OCI-LY1 (cell line): ENCODE measurements around the gene SLC25A39.

Experiments used
- H2AFZ ChIP-seq: fragments of 200-600 bp; sonication (generic), shearing (Covaris generic); 2 replicates; pipeline ENCODE4 v1.6.0; 2014; ENCODE audit warnings: antibody characterized with exemption, mild to moderate bottlenecking, low read length
- H3F3A ChIP-seq: fragments of 200-600 bp; sonication (generic), shearing (Covaris generic); 2 replicates; pipeline ENCODE4 v1.6.0; 2014; ENCODE audit warnings: mild to moderate bottlenecking, antibody characterized with exemption, low read length, moderate library complexity; ENCODE audit not compliant: insufficient read depth
- H3K27ac ChIP-seq: fragments of 200-600 bp; sonication (generic); 2 replicates; pipeline ENCODE4 v1.5.1; 2014; ENCODE audit warnings: low read length, mixed run types, mild to moderate bottlenecking, low read depth; ENCODE audit not compliant: poor library complexity, severe bottlenecking
- H3K27me3 ChIP-seq: fragments of 200-600 bp; sonication (generic); 2 replicates; pipeline ENCODE4 v1.6.0; 2014; ENCODE audit warnings: antibody characterized with exemption, mild to moderate bottlenecking, low read length, moderate library complexity; ENCODE audit not compliant: insufficient read depth
- H3K36me3 ChIP-seq: fragments of 200-600 bp; sonication (generic); 2 replicates; pipeline ENCODE4 v1.6.1; 2014; ENCODE audit warnings: mild to moderate bottlenecking, antibody characterized with exemption, low read length, moderate library complexity, mixed read lengths; ENCODE audit not compliant: insufficient read depth
- H3K4me1 ChIP-seq: fragments of 200-600 bp; sonication (generic); 2 replicates; pipeline ENCODE4 v1.5.1; 2014; ENCODE audit warnings: mild to moderate bottlenecking, low read length, moderate library complexity; ENCODE audit not compliant: insufficient read depth, severe bottlenecking
- H3K4me2 ChIP-seq: fragments of 200-600 bp; sonication (generic), shearing (Covaris generic); 2 replicates; pipeline ENCODE4 v1.6.1; 2014; ENCODE audit warnings: low read length
- H3K4me3 ChIP-seq: fragments of 200-600 bp; sonication (generic); 2 replicates; pipeline ENCODE4 v1.5.1; 2014; ENCODE audit warnings: low read length, low read depth, mild to moderate bottlenecking, mixed read lengths; ENCODE audit not compliant: poor library complexity, severe bottlenecking
- H3K79me2 ChIP-seq: fragments of 200-600 bp; shearing (Covaris generic); 2 replicates; pipeline ENCODE4 v1.6.1; 2016; ENCODE audit warnings: mixed run types, low read length, mixed read lengths; ENCODE audit not compliant: insufficient read depth
- H3K9ac ChIP-seq: fragments of 200-600 bp; sonication (generic), shearing (Covaris generic); 2 replicates; pipeline ENCODE4 v1.6.1; 2014; ENCODE audit warnings: mild to moderate bottlenecking, low read length, mixed read lengths
- H3K9me2 ChIP-seq: fragments of 200-600 bp; sonication (generic), shearing (Covaris generic); 2 replicates; pipeline ENCODE4 v1.6.1; 2014; ENCODE audit warnings: low read depth, mild to moderate bottlenecking, low read length, mixed read lengths
- H3K9me3 ChIP-seq: fragments of 200-600 bp; shearing (Covaris generic); 2 replicates; pipeline ENCODE4 v1.6.1; 2014; ENCODE audit warnings: low read length, mixed read lengths
- H4K20me1 ChIP-seq: fragments of 200-600 bp; sonication (generic), shearing (Covaris generic); 2 replicates; pipeline ENCODE4 v1.6.0; 2016; ENCODE audit warnings: mild to moderate bottlenecking, low read length; ENCODE audit not compliant: insufficient read depth
- EZH2 ChIP-seq: fragments of 200-600 bp; sonication (generic), shearing (Covaris generic); IDR thresholded peaks from 2 replicates; pipeline ENCODE4 v1.8.0; 2017; ENCODE audit warnings: borderline replicate concordance, mixed run types, mild to moderate bottlenecking, antibody characterized with exemption, low read length, moderate library complexity, mixed read lengths
- TF ChIP-seq, protein P1 (sequence below): fragments of 200-600 bp; sonication (generic), shearing (Covaris generic); IDR thresholded peaks from 2 replicates; pipeline ENCODE4 v1.5.1; 2017; ENCODE audit warnings: mild to moderate bottlenecking, antibody characterized with exemption, low read length, moderate library complexity, mixed read lengths

SLC25A39 gene

DNA sequence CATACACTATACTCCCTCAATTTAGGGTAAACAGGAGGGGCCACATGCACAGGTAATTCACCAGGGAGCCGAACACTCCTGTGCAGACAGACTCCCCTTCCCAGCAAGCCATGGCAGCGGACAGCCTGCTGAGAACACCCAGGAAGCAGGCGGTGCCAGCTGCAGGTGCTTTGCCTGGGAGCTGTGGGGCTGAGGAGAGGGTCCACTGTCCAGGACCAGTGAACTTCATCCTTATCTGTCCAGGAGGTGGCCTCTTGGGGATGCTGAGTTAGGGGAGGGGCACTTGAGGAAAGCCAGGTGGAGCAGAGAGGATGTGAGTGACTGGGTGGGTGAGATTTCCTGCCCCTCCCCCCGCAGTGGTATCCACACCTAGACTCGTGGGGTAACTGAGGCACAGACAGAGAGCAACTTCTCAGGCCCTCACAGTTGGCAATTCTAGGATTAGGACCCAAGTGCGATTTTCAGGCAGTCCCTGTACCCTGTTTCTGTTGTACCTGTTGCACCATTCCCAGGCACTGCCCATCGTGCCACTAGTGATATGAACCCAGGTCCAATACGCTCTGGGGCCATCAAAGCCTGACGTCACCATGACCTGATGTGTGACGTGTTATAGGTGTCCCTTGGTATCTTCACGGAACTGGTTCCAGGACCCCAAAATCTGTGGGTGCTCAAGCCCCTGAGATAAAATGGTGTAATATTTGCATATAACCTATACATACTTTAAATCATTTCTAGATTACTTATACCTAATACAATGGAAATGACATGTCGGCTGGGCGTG, 21.6 kb upstream of the SLC25A39 start:
- Histone ChIP-seq H3K36me3 (no peaks in the 10 kb centered on the region), H4K20me1 (no peaks in the 10 kb centered on the region), H3K27ac (no peak overlapping the region), H3K79me2 (no peaks in the 10 kb centered on the region), H3K9me2 (no peaks in the 10 kb centered on the region), H2AFZ (no peak overlapping the region), H3K4me2 (peak overlapping the region; percentile 89), H3K4me1 (peaks cover 39% of the 10 kb centered on the region), H3K27me3 (no peaks in the 10 kb centered on the region), H3K4me3 (peak overlapping the region; percentile 68), H3K9ac (peak overlapping the region; percentile 60; the same call in 1 of the 2 replicates), H3F3A (no peaks in the 10 kb centered on the region; the same call in 1 of the 2 replicates), H3K9me3 (no peaks in the 10 kb centered on the region)
- TF ChIP-seq EZH2 = no peak
- TF ChIP-seq, protein P1, sequence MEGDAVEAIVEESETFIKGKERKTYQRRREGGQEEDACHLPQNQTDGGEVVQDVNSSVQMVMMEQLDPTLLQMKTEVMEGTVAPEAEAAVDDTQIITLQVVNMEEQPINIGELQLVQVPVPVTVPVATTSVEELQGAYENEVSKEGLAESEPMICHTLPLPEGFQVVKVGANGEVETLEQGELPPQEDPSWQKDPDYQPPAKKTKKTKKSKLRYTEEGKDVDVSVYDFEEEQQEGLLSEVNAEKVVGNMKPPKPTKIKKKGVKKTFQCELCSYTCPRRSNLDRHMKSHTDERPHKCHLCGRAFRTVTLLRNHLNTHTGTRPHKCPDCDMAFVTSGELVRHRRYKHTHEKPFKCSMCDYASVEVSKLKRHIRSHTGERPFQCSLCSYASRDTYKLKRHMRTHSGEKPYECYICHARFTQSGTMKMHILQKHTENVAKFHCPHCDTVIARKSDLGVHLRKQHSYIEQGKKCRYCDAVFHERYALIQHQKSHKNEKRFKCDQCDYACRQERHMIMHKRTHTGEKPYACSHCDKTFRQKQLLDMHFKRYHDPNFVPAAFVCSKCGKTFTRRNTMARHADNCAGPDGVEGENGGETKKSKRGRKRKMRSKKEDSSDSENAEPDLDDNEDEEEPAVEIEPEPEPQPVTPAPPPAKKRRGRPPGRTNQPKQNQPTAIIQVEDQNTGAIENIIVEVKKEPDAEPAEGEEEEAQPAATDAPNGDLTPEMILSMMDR = no peak

DNA sequence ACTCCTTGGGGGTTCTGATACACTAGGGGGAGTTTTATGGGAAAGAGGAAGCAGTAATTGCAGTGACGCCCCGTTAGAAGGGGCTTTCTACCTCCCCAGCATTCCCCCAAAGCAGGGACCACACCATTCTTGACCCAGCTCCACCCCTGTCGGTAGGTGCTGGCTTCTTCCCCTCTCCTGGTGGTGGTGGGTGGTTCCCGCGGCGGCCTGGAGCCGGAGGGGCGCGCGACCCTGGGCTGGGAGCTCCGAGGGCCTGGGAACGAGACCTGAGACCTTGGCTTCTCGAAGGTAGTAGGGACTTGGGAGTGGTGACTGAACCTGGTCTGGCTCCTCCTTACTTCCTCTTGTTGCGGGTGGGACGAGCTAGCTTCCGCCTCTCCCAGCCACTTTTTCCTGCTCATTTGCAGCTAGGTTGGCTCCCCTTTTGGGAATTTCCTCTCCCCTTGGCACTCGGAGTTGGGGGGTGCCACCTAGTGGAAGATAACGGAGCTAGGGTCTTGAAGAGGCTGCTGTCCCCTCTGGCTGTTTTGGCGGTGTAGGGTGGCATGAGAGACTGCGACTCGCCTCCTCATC, 20.9 kb upstream of the SLC25A39 start:
- Histone ChIP-seq H2AFZ (no peak overlapping the region), H3K4me2 (peak overlapping the region; percentile 89)

DNA sequence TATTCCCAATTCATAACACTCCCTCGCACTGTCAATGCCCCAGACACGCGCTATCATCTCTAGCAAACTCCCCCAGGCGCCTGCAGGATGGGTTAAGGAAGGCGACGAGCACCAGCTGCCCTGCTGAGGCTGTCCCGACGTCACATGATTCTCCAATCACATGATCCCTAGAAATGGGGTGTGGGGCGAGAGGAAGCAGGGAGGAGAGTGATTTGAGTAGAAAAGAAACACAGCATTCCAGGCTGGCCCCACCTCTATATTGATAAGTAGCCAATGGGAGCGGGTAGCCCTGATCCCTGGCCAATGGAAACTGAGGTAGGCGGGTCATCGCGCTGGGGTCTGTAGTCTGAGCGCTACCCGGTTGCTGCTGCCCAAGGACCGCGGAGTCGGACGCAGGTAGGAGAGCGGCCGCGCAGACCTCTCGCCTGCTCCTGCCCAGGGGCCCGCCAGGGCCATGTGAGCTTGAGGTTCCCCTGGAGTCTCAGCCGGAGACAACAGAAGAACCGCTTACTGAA, 20.4 kb upstream of the SLC25A39 start, which contains the start of gene GRN:
Gene GRN (plus strand): TSS at position 364 of the 515 bp plus-strand sequence. CDS start 3,863 bp downstream, outside the sequence.
- Histone ChIP-seq H3K9me2 (no peaks in the 10 kb centered on the region), H3K4me1 (peaks cover 39% of the 10 kb centered on the region), H3K27ac (no peak within 1 kb of the TSS), H3F3A (no peaks in the 10 kb centered on the region; the same call in 1 of the 2 replicates), H3K9me3 (no peaks in the 10 kb centered on the region), H3K36me3 (no peaks in the 10 kb centered on the region), H4K20me1 (no peaks in the 10 kb centered on the region), H3K4me3 (peak within 1 kb of the TSS; percentile 68), H3K9ac (peak within 1 kb of the TSS; percentile 60), H3K79me2 (no peaks in the 10 kb centered on the region), H3K4me2 (peak within 1 kb of the TSS; percentile 89), H3K27me3 (no peaks in the 10 kb centered on the region), H2AFZ (no peak within 1 kb of the TSS)
- no peak for TF ChIP-seq EZH2
- TF ChIP-seq, protein P1 = no peak

More for the DNA sequence above, 20.9 kb upstream of the SLC25A39 start:
- peak overlapping the region; percentile 60 for H3K9ac ChIP-seq
- no peaks in the 10 kb centered on the region for H4K20me1 ChIP-seq
- peak overlapping the region; percentile 68 for H3K4me3 ChIP-seq
- TF ChIP-seq, protein P1 = peak; percentile 91
- no peak for TF ChIP-seq EZH2
- peaks cover 39% of the 10 kb centered on the region for H3K4me1 ChIP-seq
- H3K9me3 ChIP-seq = no peaks in the 10 kb centered on the region
- no peaks in the 10 kb centered on the region for H3K9me2 ChIP-seq
- H3K36me3 ChIP-seq = no peaks in the 10 kb centered on the region
- no peaks in the 10 kb centered on the region; the same call in 1 of the 2 replicates for H3F3A ChIP-seq
- no peaks in the 10 kb centered on the region for H3K27me3 ChIP-seq
- no peaks in the 10 kb centered on the region for H3K79me2 ChIP-seq
- H3K27ac ChIP-seq = no peak overlapping the region
